PFSK-1 (cell line): ENCODE data around the gene FBXO31.

Experiments
- FOXP2 ChIP-seq: optimal IDR thresholded peaks from 2 replicates; pipeline ENCODE3; 2011; ENCODE audit warnings: borderline replicate concordance, control low read depth, inconsistent platforms; ENCODE audit not compliant: insufficient read depth; ENCODE audit errors: extremely low read length, extremely low read depth
- POLR2AphosphoS5 ChIP-seq: IDR thresholded peaks from 2 replicates; pipeline ENCODE4 v1.6.1; 2012; ENCODE audit warnings: low read depth, mild to moderate bottlenecking, control low read depth, low read length, moderate library complexity
- REST ChIP-seq, 2 experiments: IDR thresholded peaks; 2 replicates each; pipeline versions ENCODE4 v1.6.1 to v1.8.0; 2011 to 2012; ENCODE audit warnings: low read depth in 2 of 2, low read length in 2 of 2, control low read depth in 1 of 2, inconsistent platforms in 1 of 2, mild to moderate bottlenecking in 1 of 2, moderate library complexity in 1 of 2; ENCODE audit not compliant: insufficient read depth in 1 of 2
- SIN3A ChIP-seq: IDR thresholded peaks from 2 replicates; pipeline ENCODE4 v1.6.1; 2012; ENCODE audit warnings: mild to moderate bottlenecking, low read length, moderate library complexity, borderline replicate concordance; ENCODE audit not compliant: insufficient read depth
- TAF1 ChIP-seq: IDR thresholded peaks from 2 replicates; pipeline ENCODE4 v1.6.1; 2012; ENCODE audit warnings: low read length, control low read depth, borderline replicate concordance; ENCODE audit not compliant: insufficient read depth

The FBXO31 gene

GRCh38 chr16:87314990-87315420, 68.6 kb downstream of the FBXO31 start:
- no peak for TF ChIP-seq TAF1
- no peak for TF ChIP-seq FOXP2
- TF ChIP-seq SIN3A, result no peak
- TF ChIP-seq POLR2AphosphoS5, result no peak
- no peak for TF ChIP-seq REST (IDR thresholded peaks at IDR 0.05; ENCODE audit: insufficient read depth in 1 of 2, low read depth in 2 of 2, low read length in 2 of 2)

- no peak for TF ChIP-seq SIN3A
- no peak for TF ChIP-seq FOXP2
- no peak for TF ChIP-seq POLR2AphosphoS5
- no peak for TF ChIP-seq REST (IDR thresholded peaks at IDR 0.05; ENCODE audit: insufficient read depth in 1 of 2, low read depth in 2 of 2, low read length in 2 of 2)
- TF ChIP-seq TAF1, result no peak
Observed at GRCh38 chr16:87312008-87312407, 71.6 kb downstream of the FBXO31 start.

- TF ChIP-seq SIN3A (no peak), FOXP2 (no peak), REST (IDR thresholded peaks at IDR 0.05; ENCODE audit: insufficient read depth in 1 of 2, low read depth in 2 of 2, low read length in 2 of 2) (no peak), POLR2AphosphoS5 (no peak), TAF1 (no peak)
Observed at GRCh38 chr16:87311387-87311786, 72.2 kb downstream of the FBXO31 start.

- TF ChIP-seq TAF1 (no peak), POLR2AphosphoS5 (no peak), SIN3A (no peak), FOXP2 (no peak), REST (IDR thresholded peaks at IDR 0.05; ENCODE audit: insufficient read depth in 1 of 2, low read depth in 2 of 2, low read length in 2 of 2) (no peak)
Observed at GRCh38 chr16:87310610-87311009, 73.0 kb downstream of the FBXO31 start.
